Articular chondrocyte of knee joint (primary cell): ENCODE data around the gene IQCK. TPM values are rescaled to one million over a fixed set of nuclear protein-coding genes. Genes with fewer than 3 reads are reported as not detected.

Source experiments
- small RNA-seq: library from RNA; depleted of rRNA; stranded (forward); fragments of <200 nt; gene quantifications from one replicate; pipeline ENCODE3, GENCODE V24; 2012
- total RNA-seq: library from RNA; depleted of rRNA; stranded (reverse); fragments of >200 nt; gene quantifications from 2 replicates; pipeline ENCODE4 v1.2.3, GENCODE V29; 2012

IQCK gene
- total RNA-seq, result 8.5 and 13.1 TPM in 2 replicates

GRCh38 chr16:19717741-19718623 is at the start of gene IQCK, which contains the start of gene KNOP1:
TSS of gene IQCK (plus strand) at chr16:19718271. CDS start at chr16:19718307, 36 bp downstream.
TSS of gene KNOP1 (minus strand) at chr16:19718227. CDS start at chr16:19715035, 3,192 bp downstream.

GRCh38 chr16:19884611-19885450 is 166.8 kb downstream of the IQCK start, which contains the start of gene GPRC5B:
TSS of gene GPRC5B (minus strand) at chr16:19884848. CDS start at chr16:19872845, 12,003 bp downstream.

Small RNA genes within 50 kb of the gene (small RNA-seq; reads per million reads assigned to genes)
- not detected for gene LARP7P2

Other genes starting within 250 kb of the IQCK start
- 70.0 and 76.9 TPM in 2 replicates for gene GDE1, start 196.2 kb upstream of the IQCK start, total RNA-seq
- gene CCP110, start 194.3 kb upstream of the IQCK start, total RNA-seq, result 16.1 and 16.5 TPM in 2 replicates
- gene VPS35L, start 162.6 kb upstream of the IQCK start, total RNA-seq, result 75.9 TPM in 2 replicates
- 7.1 and 11.2 TPM in 2 replicates for gene KNOP1, start within 50 bp of the IQCK start, total RNA-seq
- gene GPRC5B, start 166.6 kb downstream of the IQCK start, total RNA-seq, result 1.3 TPM in 2 replicates